Psoas muscle (tissue), 8 donors: ENCODE results near the gene IQCK. TPM values are rescaled to one million over a fixed set of nuclear protein-coding genes. Genes with fewer than 3 reads are reported as not detected.
A peak's percentile ranks its signal among the peaks of the same experiment; 100 is the strongest.

Source experiments
- ATAC-seq, 4 donors: fragments of 200-7000 bp; cut with Tn5 transposase; one replicate each; pipeline ENCODE4 v1.9.1; 2020; ENCODE audit warnings: moderate library complexity in 3 of 4, mild to moderate bottlenecking in 2 of 4
- DNase-seq, 2 donors: peaks; one replicate each; pipeline ENCODE4 v3.0.0-alpha.2; 2020
- H3K27ac ChIP-seq: fragments of 200-600 bp; one replicate; pipeline ENCODE4 v1.8.0; 2022
- H3K27me3 ChIP-seq, 3 donors: fragments of 200-600 bp in 1 of 3; one replicate each; pipeline versions ENCODE4 v1.6.1 to v1.8.0; 2013 to 2022; ENCODE audit warnings: low read length in 2 of 3, mild to moderate bottlenecking in 2 of 3, moderate library complexity in 1 of 3; ENCODE audit not compliant: insufficient read depth in 3 of 3
- H3K36me3 ChIP-seq, 2 donors: fragments of 200-600 bp in 1 of 2; one replicate each; pipeline versions ENCODE4 v1.6.1 to v1.8.0; 2013 to 2022; ENCODE audit warnings: low read depth in 1 of 2, mild to moderate bottlenecking in 1 of 2, moderate library complexity in 1 of 2; ENCODE audit not compliant: insufficient read depth in 1 of 2
- H3K4me1 ChIP-seq: fragments of 200-600 bp; one replicate; pipeline ENCODE4 v1.8.0; 2022
- H3K4me3 ChIP-seq: fragments of 200-600 bp; one replicate; pipeline ENCODE4 v1.8.0; 2022; ENCODE audit warnings: mild to moderate bottlenecking
- H3K9me3 ChIP-seq: fragments of 200-600 bp; one replicate; pipeline ENCODE4 v1.8.0; 2022
- CTCF ChIP-seq: fragments of 200-600 bp; IDR thresholded peaks from one replicate; pipeline ENCODE4 v1.8.0; 2022; ENCODE audit warnings: antibody characterized with exemption
- WGBS, 3 donors: extraction: QIAGEN DNeasy Blood & Tissue Kit; methylation state at CpG; one replicate each; pipeline versions ENCODE4 v1.1.6 to v1.1.7; 2013; 5-methylcytosine and 5-hydroxymethylcytosine counted together
- intact Hi-C, 2 donors: fragments of 100-400 bp; cut with DNase I; formaldehyde crosslinking; loops; one replicate each; pipeline versions ENCODE4 v1.11.0 to v1.14.2; 2022
- polyA plus RNA-seq, 3 donors: library from polyadenylated mRNA; stranded (reverse); fragments of 200-250 nt; gene quantifications; one replicate each; pipeline ENCODE4 v1.2.3, GENCODE V29; 2013
- total RNA-seq, 4 donors: library from RNA; stranded (reverse); fragmentation: NEBNext Ultra II Directional in 2 of 4; extraction: Animal tissue kit (Norgen Biotek cat#: 25700) in 2 of 4; gene quantifications; one replicate each; pipeline versions ENCODE4 v1.2.1 to v1.2.4, GENCODE V29; 2021 to 2023
- donor health status: healthy with polysubstance abuse.
- donor health status: DM: no; HTN: no; CAD: no; lungs with moderate emphysema.
- donor health status: Bipolar disorder and iron deficiency.
- donor health status: healthy.
- donor health status: DM: yes; HTN: yes; CAD: no.
- donor health status: DM: no; HTN: no; CAD: no.
- donor health status: DM: no; HTN: no; CAD: no.
- donor health status: DM: yes; HTN: yes; CAD: no.

Gene IQCK
- total and polyA plus RNA-seq, 7 donors: 4.3 to 9.9 (median 6.3) TPM

GRCh38 chr16:19833176-19833575, 115.1 kb downstream of the IQCK start:
- 64 to 76% (median 74%) methylated on average over 3 of the region's 3 CpGs for WGBS, 3 donors

GRCh38 chr16:19833581-19833980, 115.5 kb downstream of the IQCK start:
- whole genome bisulfite sequencing, 3 donors: 93 to 100% (median 95%) methylated on average over 5 of the region's 5 CpGs
- peaks cover 57% of the 10 kb centered on the region for H3K4me1 ChIP-seq
- H3K27me3 ChIP-seq: no peaks in the 10 kb centered on the region
- no peaks in the 10 kb centered on the region for H3K9me3 ChIP-seq
- TF ChIP-seq CTCF: no peak
- no peak overlapping the region for H3K4me3 ChIP-seq
- ATAC-seq: no peak
- peak overlapping the region; percentile 89 for H3K27ac ChIP-seq
- intact Hi-C loops: loop anchor here in 1 of 2 donors (5.0 kb wide), 1 partner anchor 49 kb away; the partner anchor contains the start of gene GPRC5B
- no peaks in the 10 kb centered on the region for H3K36me3 ChIP-seq
- DNase-seq: no peak

More at GRCh38 chr16:19833176-19833575, 115.1 kb downstream of the IQCK start:
- DNase-seq (no peak), ATAC-seq (no peak)
- Histone ChIP-seq H3K36me3 (no peaks in the 10 kb centered on the region), H3K4me1 (peaks cover 53% of the 10 kb centered on the region), H3K9me3 (no peaks in the 10 kb centered on the region), H3K27me3 (no peaks in the 10 kb centered on the region), H3K27ac (peak overlapping the region; percentile 89), H3K4me3 (no peak overlapping the region)
- intact Hi-C loops: loop anchor here in 1 of 2 donors (5.0 kb wide), 1 partner anchor 49 kb away; the partner anchor contains the start of gene GPRC5B
- no peak for TF ChIP-seq CTCF

DNA sequence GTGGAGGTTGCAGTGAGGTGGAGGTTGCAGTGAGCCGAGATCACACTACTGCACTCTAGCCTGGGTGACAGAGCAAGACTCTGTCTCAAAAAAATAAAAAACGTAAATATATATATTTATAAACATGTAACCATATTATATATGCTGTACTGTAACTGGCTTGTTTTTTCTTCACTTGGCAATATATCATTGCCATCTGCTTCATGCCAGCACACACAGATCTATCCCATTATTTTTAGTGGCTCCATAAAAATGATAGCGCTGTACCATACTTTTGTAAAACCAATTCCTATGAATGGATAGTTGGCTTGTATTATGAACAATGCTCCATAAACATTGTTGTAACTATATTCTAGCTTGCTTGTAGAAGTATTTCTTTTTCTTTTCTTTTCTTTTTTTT, 117.1 kb downstream of the IQCK start:
- no peaks in the 10 kb centered on the region for H3K27me3 ChIP-seq
- no peak for ATAC-seq
- TF ChIP-seq CTCF: no peak
- no peaks in the 10 kb centered on the region for H3K36me3 ChIP-seq
- WGBS, 3 donors: 92 to 98% (median 95%) methylated on average over 3 of the region's 3 CpGs
- H3K4me3 ChIP-seq: no peak overlapping the region
- no peak for DNase-seq
- peak overlapping the region; percentile 89 for H3K27ac ChIP-seq
- peaks cover 65% of the 10 kb centered on the region for H3K4me1 ChIP-seq
- no peaks in the 10 kb centered on the region for H3K9me3 ChIP-seq
- intact Hi-C loops: no loop called here

GRCh38 chr16:19835968-19836421, 117.9 kb downstream of the IQCK start:
- no peaks in the 10 kb centered on the region for H3K36me3 ChIP-seq
- H3K4me3 ChIP-seq: no peak overlapping the region
- H3K9me3 ChIP-seq: no peaks in the 10 kb centered on the region
- TF ChIP-seq CTCF: no peak
- H3K27ac ChIP-seq: peak overlapping the region; percentile 89
- intact Hi-C loops: no loop called here
- ATAC-seq (no peak), DNase-seq (no peak)
- peaks cover 62% of the 10 kb centered on the region for H3K4me1 ChIP-seq
- H3K27me3 ChIP-seq: no peaks in the 10 kb centered on the region
